ENCODE measurements around the gene CDHR3.

GRCh38 chr7:105934572-105935185 is 28.4 kb upstream of the CDHR3 start:
- TF ChIP-seq CTCF (IDR thresholded peaks at IDR 0.05) (peak; percentile 17 to 63 (median 46)), POLR2A (IDR thresholded peaks at IDR 0.05) (no peak)

Data from gastroesophageal sphincter (tissue), 3 donors.